Right lung (tissue), 10 donors: ENCODE results near the gene TBC1D12. TPM values are rescaled to one million over a fixed set of nuclear protein-coding genes. Genes with fewer than 3 reads are reported as not detected.
"Not testable (repeated sequence)": the region's sequence is repeated elsewhere in the genome, so short reads cannot be mapped to it uniquely, and the experiment has no call there.

ENCODE experiments used
- DNase-seq, 2 donors: peaks; one replicate each; pipeline ENCODE4 v3.0.0-alpha.2; 2013
- long read RNA-seq, 8 donors: transcript quantifications; one replicate each; lab custom pipeline, GENCODE V29; 2026
- polyA plus RNA-seq, 5 donors: library from polyadenylated mRNA; unstranded; fragments of 120-200 nt; gene quantifications; one replicate each; pipeline versions ENCODE4 v1.2.1 to v1.2.3, GENCODE V29; 2013; ENCODE audit warnings: inconsistent platforms in 1 of 5, low replicate concordance in 1 of 5; ENCODE audit not compliant: insufficient read length in 5 of 5, insufficient read depth in 1 of 5

The TBC1D12 gene
- 10 to 100 TPM; 16.5 to 25.7 (median 17.6) TPM for polyA plus RNA-seq
- long read RNA-seq, donor 1, full-length matches to known transcripts = 1 of 1 reads
- long read RNA-seq, donor 1, partial matches to known transcripts = 0 of 1 reads
- long read RNA-seq, donor 1, other reads (novel, unspliced or antisense) = 0 of 1 reads
- long read RNA-seq, donor 2 = 0 reads
- long read RNA-seq, donor 3 = 0 reads
- long read RNA-seq, donor 4 = 0 reads
- long read RNA-seq, donor 5 = 0 reads
- long read RNA-seq, donor 6 = 0 reads
- long read RNA-seq, donor 7 = 0 reads
- long read RNA-seq, donor 8, full-length matches to known transcripts = 1 of 1 reads
- long read RNA-seq, donor 8, partial matches to known transcripts = 0 of 1 reads
- long read RNA-seq, donor 8, other reads (novel, unspliced or antisense) = 0 of 1 reads

GRCh38 chr10:94402204-94402842, at the start of gene TBC1D12:
Gene TBC1D12, plus strand, starts transcription at chr10:94402541. Its CDS starts 73 bp downstream, at chr10:94402614.
- DNase-seq = peak; percentile 95

- no peak for DNase-seq
Measured at GRCh38 chr10:94353336-94353735, 49.0 kb upstream of the TBC1D12 start.

- DNase-seq = no peak
Measured at GRCh38 chr10:94355841-94356240, 46.5 kb upstream of the TBC1D12 start.

GRCh38 chr10:94357193-94357592, 45.1 kb upstream of the TBC1D12 start:
- DNase-seq = no peak

GRCh38 chr10:94358480-94358879, 43.9 kb upstream of the TBC1D12 start:
- no peak for DNase-seq

GRCh38 chr10:94361171-94361794, 41.1 kb upstream of the TBC1D12 start:
- DNase-seq = no peak

GRCh38 chr10:94362360-94363250, 39.7 kb upstream of the TBC1D12 start, which contains the start of gene NOC3L:
Gene NOC3L, minus strand, starts transcription at chr10:94362939. Its CDS starts 101 bp downstream, at chr10:94362838.
- peak; percentile 91 to 92 for DNase-seq

- DNase-seq = no peak
Measured at GRCh38 chr10:94363251-94363565, 39.1 kb upstream of the TBC1D12 start.

- no peak for DNase-seq
Measured at GRCh38 chr10:94364482-94364881, 37.9 kb upstream of the TBC1D12 start.

GRCh38 chr10:94366382-94366781, 36.0 kb upstream of the TBC1D12 start:
- DNase-seq = no peak

- no peak for DNase-seq
Measured at GRCh38 chr10:94370501-94370900, 31.8 kb upstream of the TBC1D12 start.

GRCh38 chr10:94375374-94375773, 27.0 kb upstream of the TBC1D12 start:
- no peak for DNase-seq

GRCh38 chr10:94376865-94377264, 25.5 kb upstream of the TBC1D12 start:
- DNase-seq = no peak

- no peak for DNase-seq
Measured at GRCh38 chr10:94383530-94383929, 18.8 kb upstream of the TBC1D12 start.

GRCh38 chr10:94385733-94386132, 16.6 kb upstream of the TBC1D12 start:
- DNase-seq = not testable (repeated sequence)

GRCh38 chr10:94392117-94392516, 10.2 kb upstream of the TBC1D12 start:
- DNase-seq = not testable (repeated sequence)

- no peak for DNase-seq
Measured at GRCh38 chr10:94397549-94398370, 4.6 kb upstream of the TBC1D12 start.

GRCh38 chr10:94398762-94399161, 3.6 kb upstream of the TBC1D12 start:
- no peak for DNase-seq

- peak; percentile 46 to 58 for DNase-seq
Measured at GRCh38 chr10:94402843-94403379, 570 bp downstream of the TBC1D12 start.
